Cardiac muscle cell (in vitro differentiated cells and primary cell): ENCODE results near the gene ZFY. TPM values are rescaled to one million over a fixed set of nuclear protein-coding genes. Genes with fewer than 3 reads are reported as not detected.
A peak's percentile ranks its signal among the peaks of the same experiment; 100 is the strongest.

ENCODE experiments used
- DNase-seq, 2 donors: peaks; one replicate each; pipeline versions ENCODE4 v3.0.0 to v3.0.0-alpha.2; 2010 to 2017; ENCODE audit warnings: low read depth in 1 of 2, low spot score in 1 of 2
- H3K27ac ChIP-seq: fragments of 200-600 bp; sonication (generic); 2 replicates; pipeline ENCODE4 v1.5.1; 2016
- H3K27me3 ChIP-seq: fragments of 200-600 bp; sonication (generic); 2 replicates; pipeline ENCODE4 v1.6.0; 2016; ENCODE audit warnings: control low read depth
- H3K36me3 ChIP-seq: fragments of 200-600 bp; sonication (generic); 2 replicates; pipeline ENCODE4 v1.5.1; 2016; ENCODE audit warnings: control low read depth
- H3K4me1 ChIP-seq: fragments of 200-600 bp; sonication (generic); 2 replicates; pipeline ENCODE4 v1.8.1; 2017; ENCODE audit warnings: low read depth, mild to moderate bottlenecking, mixed run types
- H3K4me3 ChIP-seq: fragments of 200-600 bp; sonication (generic); 2 replicates; pipeline ENCODE4 v1.5.1; 2016; ENCODE audit warnings: mild to moderate bottlenecking
- H3K9me3 ChIP-seq: fragments of 200-600 bp; sonication (generic); 2 replicates; pipeline ENCODE4 v1.5.1; 2017; ENCODE audit warnings: low read depth, mild to moderate bottlenecking, control low read depth
- CTCF ChIP-seq: IDR thresholded peaks from 2 replicates; pipeline ENCODE4 v1.5.1; 2012; ENCODE audit warnings: low read depth, mild to moderate bottlenecking, low read length
- polyA plus RNA-seq: library from polyadenylated mRNA; unstranded; fragments of >200 nt; fragmentation: Nextera tagmentation; extraction: Ambion mirVana; gene quantifications from 2 replicates; pipeline ENCODE4 v1.2.1, GENCODE V29; 2016
- total RNA-seq: library from RNA; depleted of rRNA; stranded (reverse); fragments of >200 nt; gene quantifications from 2 replicates; pipeline ENCODE4 v1.2.3, GENCODE V29; 2016

The ZFY gene
- total and polyA plus RNA-seq, 2 experiments from 2014 or later, result not detected

- Histone ChIP-seq H3K27ac (no peak overlapping the region), H3K4me3 (no peak overlapping the region), H3K27me3 (no peaks in the 10 kb centered on the region), H3K36me3 (no peaks in the 10 kb centered on the region), H3K9me3 (no peaks in the 10 kb centered on the region), H3K4me1 (no peaks in the 10 kb centered on the region)
- no peak for TF ChIP-seq CTCF
- DNase-seq, result no peak
Measured at GRCh38 chrY:2955561-2955960, 20.4 kb downstream of the ZFY start.

GRCh38 chrY:2962061-2962460 lies 26.9 kb downstream of the ZFY start:
- TF ChIP-seq CTCF, result no peak

GRCh38 chrY:2964814-2965213 lies 29.6 kb downstream of the ZFY start:
- Histone ChIP-seq H3K4me3 (no peak overlapping the region), H3K27me3 (no peaks in the 10 kb centered on the region), H3K9me3 (no peaks in the 10 kb centered on the region), H3K27ac (no peak overlapping the region), H3K36me3 (no peaks in the 10 kb centered on the region), H3K4me1 (no peaks in the 10 kb centered on the region)
- no peak for DNase-seq
- TF ChIP-seq CTCF, result no peak

More at GRCh38 chrY:2962061-2962460, 26.9 kb downstream of the ZFY start:
- Histone ChIP-seq H3K27ac (no peak overlapping the region), H3K27me3 (no peaks in the 10 kb centered on the region), H3K36me3 (no peaks in the 10 kb centered on the region), H3K4me1 (no peaks in the 10 kb centered on the region), H3K9me3 (no peaks in the 10 kb centered on the region), H3K4me3 (no peak overlapping the region)
- DNase-seq, result no peak

GRCh38 chrY:2965629-2966028 lies 30.4 kb downstream of the ZFY start:
- no peak for TF ChIP-seq CTCF
- no peaks in the 10 kb centered on the region for H3K27me3 ChIP-seq
- H3K4me3 ChIP-seq, result no peak overlapping the region
- H3K36me3 ChIP-seq, result no peaks in the 10 kb centered on the region
- no peak overlapping the region for H3K27ac ChIP-seq
- no peak for DNase-seq
- no peaks in the 10 kb centered on the region for H3K4me1 ChIP-seq
- no peaks in the 10 kb centered on the region for H3K9me3 ChIP-seq

GRCh38 chrY:2969561-2969960 lies 34.4 kb downstream of the ZFY start:
- peak in 1 of 2 donors; percentile 9 for DNase-seq
- H3K27me3 ChIP-seq, result no peaks in the 10 kb centered on the region

More at GRCh38 chrY:2969561-2969960, 34.4 kb downstream of the ZFY start:
- H3K4me3 ChIP-seq, result no peak overlapping the region
- H3K36me3 ChIP-seq, result no peaks in the 10 kb centered on the region
- TF ChIP-seq CTCF, result no peak
- H3K9me3 ChIP-seq, result no peaks in the 10 kb centered on the region
- no peaks in the 10 kb centered on the region for H3K4me1 ChIP-seq
- H3K27ac ChIP-seq, result no peak overlapping the region
